HCT116 (cell line): ENCODE measurements around the gene SUGCT.

Experiments used
- CTCF ChIP-seq, 3 experiments: fragments of 200-600 bp in 1 of 3; sonication (generic) in 1 of 3; IDR thresholded peaks in 2 of 3; conservative IDR thresholded peaks in 1 of 3; 2 replicates each; pipeline ENCODE4 v1.5.1; 2012 to 2017; ENCODE audit warnings: low read depth in 2 of 3, low read length in 2 of 3, antibody characterized with exemption in 1 of 3, borderline replicate concordance in 1 of 3, control low read depth in 1 of 3, mild to moderate bottlenecking in 1 of 3, mixed read lengths in 1 of 3, mixed run types in 1 of 3, moderate library complexity in 1 of 3; ENCODE audit not compliant: insufficient read depth in 1 of 3
- EZH2 ChIP-seq: fragments of 200-600 bp; sonication (generic); IDR thresholded peaks from 2 replicates; pipeline ENCODE4 v1.6.1; 2017; ENCODE audit warnings: antibody characterized with exemption, mixed run types
- POLR2A ChIP-seq: IDR thresholded peaks from 2 replicates; pipeline ENCODE4 v1.7.0; 2011; ENCODE audit warnings: borderline replicate concordance; ENCODE audit not compliant: insufficient read depth, insufficient read length; ENCODE audit errors: extremely low read depth

GRCh38 chr7:40499718-40500117 lies 364.9 kb downstream of the SUGCT start:
- TF ChIP-seq POLR2A, result no peak
- TF ChIP-seq EZH2, result no peak
- TF ChIP-seq CTCF (IDR thresholded peaks at IDR 0.05 in 2 of 3, conservative IDR thresholded peaks at IDR 0.05 in 1 of 3; ENCODE audit: borderline replicate concordance in 1 of 3, insufficient read depth in 1 of 3, low read depth in 2 of 3, low read length in 2 of 3), result no peak
